GM18519 (cell line): ENCODE results near the gene SMAD7.

Source experiments
- ATAC-seq: cut with Tn5 transposase; IDR thresholded peaks from one replicate; pipeline ENCODE4 v1.9.1; 2021; ENCODE audit warnings: mild to moderate bottlenecking, moderate library complexity; ENCODE audit not compliant: unreplicated experiment, low FRiP score

SMAD7 gene

DNA sequence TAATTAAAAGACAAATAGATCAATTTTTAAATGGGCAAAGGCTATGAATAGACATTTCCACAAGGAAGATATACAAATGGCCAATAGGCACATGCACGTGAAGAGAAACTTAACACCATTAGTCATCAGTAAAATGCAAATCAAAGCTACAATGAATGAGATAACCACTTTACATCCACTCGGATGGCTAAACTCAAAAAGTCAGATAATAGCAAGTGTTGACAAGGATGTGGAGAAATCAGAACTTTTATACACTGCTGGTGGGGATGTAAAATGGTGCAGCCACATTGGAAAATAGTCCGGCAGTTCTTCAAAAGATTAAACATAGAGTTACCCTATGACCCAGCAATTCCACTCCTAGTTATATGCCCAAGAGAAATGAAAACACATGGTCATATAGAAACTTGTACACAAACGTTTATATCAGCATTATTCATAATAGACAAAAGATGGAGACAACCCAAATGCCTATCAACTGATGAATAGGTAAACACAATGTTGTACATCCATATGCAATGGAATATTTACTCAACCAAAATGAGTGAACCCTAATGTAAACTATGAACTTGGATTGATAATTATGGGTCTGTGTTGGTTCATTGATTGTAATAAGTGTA is 51.1 kb downstream of the SMAD7 start:
- no peak for ATAC-seq

DNA sequence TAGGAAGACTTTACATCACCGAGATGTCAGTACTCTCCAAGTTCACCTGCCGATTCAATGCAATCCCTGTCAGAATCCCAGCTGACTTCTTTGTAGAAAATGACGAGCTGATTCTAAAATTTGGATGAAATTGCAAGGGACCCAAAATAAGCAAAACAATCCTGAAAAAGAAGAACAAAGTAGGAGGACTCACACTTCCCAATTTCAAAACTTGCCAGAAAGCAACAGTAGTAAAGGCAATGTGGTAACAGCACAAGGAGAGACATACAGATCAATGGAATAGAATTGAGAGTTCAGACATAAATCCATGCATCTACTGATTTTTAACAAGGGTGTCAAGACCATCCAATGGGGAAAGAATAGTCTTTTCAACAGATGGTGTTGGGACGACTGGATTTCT is 52.2 kb downstream of the SMAD7 start:
- no peak for ATAC-seq

DNA sequence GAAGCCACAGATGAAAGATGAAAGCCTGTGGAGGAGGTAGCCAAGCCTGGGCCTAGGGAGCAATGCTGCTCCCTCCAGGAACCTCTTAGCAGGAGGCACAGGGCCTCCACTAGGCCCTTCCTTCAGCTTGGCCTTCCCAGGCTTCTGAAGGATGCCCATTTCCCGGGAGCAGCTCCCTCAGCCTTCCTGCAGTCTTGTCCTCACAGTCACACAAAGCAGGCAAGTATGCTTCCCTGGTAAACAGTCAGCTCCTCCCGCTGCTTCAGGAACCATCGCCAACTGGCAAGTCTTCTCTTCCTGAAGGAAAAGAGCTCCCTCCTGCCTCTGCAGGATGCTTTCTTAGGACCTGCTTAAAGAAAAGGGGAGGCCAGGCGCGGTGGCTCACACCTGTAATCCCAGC is 53.2 kb downstream of the SMAD7 start:
- no peak for ATAC-seq

DNA sequence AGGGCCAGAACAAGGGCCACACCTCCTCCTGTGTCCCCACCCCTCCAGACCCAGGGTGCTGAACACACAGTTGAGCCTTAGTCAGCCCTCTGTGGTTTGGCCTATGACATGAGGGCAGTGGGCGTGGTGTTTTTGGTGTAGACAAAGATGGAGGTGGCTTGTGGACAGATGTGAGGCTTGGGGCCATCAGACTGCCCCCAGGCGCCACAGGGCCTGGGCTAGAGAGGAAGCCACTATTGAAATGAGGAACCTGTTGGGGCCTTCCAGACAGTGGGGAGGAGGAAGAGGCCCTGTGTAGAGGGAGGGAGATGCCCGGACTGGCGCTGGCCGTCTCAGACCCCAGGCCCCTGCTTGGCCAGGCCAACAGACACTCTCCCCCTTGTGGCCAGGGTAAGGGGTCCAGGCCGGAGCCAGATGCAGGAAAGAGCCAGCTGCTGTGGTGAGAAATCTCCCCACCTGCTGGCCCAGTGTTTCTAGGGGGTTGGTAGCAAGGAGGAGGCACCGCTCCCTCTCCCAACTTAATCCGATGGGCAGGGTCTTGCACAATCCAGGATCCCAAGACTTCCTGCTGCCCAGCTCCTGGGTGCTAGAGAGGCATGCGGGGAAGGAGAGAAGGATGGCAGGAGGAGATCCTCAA is 53.8 kb downstream of the SMAD7 start:
- ATAC-seq, result no peak

DNA sequence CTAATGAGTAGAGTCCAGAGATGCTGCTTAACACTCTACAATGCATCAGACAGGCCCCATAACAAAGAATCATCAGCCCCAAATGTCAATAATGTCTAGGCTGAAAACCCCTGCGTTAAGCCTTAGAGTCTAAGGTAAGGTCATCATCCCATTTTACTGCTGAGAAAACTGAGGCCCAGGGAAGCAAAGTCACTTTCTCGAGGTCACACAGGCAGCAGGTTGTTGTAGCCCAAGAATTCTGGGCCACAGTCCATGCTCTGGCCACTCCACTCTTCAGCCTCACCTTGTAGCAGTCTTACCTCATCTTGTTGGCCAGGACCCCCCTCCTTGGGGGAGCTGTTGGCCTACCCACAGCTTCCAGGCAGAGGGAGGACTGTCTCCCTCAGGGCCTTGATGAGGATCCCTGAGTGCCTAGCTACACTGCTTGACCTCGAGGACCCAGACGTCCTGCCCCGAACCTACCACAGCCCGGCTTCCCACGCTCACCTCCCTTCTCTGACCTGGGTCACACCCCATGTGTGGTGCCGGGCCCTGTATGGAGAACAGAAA is 54.4 kb downstream of the SMAD7 start:
- ATAC-seq, result no peak

DNA sequence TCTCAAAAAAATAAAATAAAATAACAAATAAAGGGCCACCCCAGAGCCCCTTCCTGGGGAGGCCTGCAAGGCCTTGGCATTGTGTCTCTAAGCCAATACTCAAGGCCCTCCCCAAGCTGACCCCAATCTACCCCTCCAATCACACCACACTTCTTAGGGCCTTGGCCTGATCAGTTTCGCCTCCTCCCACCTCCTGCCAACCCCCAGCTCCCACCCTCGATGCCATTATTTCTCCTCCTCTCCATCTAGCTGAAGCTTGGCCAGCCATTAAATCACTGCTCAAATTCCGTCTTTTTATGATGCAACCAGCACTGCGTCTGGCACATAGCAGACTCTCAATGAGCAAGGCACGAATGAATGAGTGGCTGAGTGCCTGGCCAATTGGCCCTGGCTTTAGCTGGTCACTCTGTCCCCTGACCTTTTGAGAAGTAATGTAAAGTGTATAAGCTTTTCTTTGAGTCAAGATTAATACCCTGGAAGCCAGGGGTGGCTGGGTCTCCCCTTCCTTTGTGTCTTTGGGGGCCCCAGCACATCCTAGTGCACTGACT is 55.9 kb downstream of the SMAD7 start:
- ATAC-seq, result no peak

DNA sequence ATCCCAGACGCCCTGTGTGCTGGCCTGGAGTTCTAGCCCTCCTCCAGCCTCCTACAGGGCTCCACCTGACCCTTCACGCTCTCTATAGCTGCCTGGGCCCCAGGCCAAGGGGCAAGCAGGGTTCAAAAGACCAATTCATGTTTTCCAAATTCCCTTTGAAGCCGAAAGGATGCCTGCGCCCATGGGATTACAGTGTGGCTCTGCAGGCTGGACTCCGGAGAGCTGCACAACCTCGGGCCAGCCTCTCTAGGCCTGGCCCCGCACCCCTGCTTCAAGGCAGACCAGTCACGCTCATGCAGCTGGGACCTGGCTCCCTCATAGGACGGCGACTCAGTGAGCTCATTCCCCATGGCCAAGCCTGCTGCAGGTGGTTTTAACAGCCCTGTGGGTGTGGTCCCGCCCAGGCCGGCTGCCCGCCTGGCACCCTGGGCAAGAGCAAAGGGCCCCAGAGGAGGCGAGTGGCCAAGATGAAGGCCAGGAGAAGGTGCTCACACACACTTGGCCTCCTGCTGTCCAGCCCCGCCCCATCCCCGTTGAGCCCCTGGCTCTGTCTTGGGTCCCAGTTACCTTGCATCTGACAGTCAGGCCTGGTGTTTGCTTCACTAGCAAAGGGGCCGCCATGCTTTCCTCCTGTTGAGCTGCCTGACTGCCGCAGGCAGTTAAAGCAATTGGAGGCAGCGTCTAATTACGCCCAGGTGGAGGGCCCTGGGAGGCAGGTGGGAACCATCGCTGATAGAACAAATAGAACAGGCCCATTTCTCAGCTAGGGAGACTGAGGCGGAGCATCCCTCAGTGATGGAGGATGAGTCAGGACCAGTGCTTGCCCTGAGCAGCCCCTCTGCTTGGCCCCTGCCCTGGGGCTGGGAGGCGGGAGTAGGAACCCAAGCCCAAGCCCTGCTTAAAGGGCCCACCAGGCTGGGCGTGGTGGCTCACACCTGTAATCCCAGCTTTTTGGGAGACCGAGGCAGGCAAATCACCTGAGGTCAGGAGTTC is 56.9 kb downstream of the SMAD7 start:
- ATAC-seq, result no peak

DNA sequence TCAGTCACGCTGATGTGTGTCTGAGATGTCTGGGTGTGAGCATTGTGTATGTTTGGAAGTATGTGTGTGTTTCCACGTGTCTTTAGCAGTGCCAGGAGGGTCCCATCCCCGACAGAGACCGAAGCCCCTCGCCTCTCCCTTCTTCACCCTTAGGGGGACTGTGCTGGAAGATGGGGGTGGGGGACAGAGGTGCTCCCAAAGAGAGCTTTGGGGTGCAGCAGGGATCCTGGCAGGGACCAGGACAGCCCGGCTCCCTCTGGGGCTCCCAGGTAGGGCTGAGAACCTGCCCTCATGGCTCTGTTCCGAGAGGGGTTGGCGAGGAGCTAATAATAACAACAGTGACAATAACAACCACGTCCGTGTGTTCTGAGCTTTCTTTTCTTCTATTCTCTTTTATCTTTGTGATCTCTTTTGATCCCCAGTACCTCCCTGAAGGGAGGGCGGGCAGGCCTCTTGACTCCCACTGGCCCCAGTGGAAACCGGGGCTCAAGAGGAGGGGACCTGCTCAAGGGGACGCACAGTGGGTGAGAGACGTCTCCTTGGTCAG is 57.6 kb downstream of the SMAD7 start:
- no peak for ATAC-seq

DNA sequence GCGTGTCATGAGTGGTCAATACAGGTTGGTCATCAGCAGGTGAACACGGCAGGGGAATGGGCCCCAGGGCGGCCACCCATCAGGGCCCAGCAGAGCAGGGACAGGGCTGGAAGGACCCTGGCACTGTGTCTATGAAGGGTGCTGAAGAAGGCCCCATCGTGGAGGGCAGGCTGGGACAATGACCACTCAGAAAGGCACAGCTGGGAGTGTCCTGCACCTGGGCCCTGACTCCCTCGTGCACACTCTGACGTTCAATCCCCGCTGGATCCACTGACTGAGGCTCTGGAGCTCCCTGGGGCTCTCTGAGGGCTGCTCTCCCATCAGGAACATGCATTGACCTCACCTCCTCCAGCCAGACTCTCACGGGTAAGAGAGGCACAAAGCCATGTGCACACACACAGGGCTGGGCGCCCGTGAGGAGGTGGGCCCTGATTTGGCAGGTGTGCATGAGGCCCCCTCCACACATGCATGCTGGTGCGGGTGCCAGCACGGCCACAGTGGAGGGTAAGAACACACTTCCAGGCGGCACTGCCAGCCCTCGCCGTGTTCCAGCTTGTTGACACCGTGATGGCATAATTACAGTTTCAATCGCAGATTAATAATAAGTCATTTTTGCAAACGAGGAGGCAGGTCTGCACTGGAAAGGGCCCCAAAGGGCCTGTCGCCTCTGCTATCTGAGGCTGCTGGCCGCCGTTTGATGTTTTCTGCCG is 58.5 kb downstream of the SMAD7 start:
- no peak for ATAC-seq

DNA sequence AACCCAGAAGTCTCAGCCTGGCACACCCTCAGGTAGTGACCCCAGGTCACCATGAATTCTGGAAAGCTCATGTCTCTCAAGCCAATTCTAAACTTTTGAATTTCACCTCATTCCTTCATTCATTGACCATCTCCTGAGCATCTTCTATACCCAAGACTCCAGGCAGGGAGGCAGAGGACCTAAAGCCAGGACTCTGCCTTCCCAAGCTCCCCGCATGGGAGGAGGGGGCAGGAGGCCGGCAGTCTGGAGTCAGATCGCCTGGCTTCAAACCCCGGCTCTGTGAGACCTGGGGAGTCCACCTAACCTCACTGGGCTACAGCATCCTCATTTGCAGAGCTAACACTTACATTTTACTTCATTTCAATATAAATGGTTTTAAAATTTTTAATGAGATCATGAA is 59.0 kb downstream of the SMAD7 start:
- no peak for ATAC-seq

DNA sequence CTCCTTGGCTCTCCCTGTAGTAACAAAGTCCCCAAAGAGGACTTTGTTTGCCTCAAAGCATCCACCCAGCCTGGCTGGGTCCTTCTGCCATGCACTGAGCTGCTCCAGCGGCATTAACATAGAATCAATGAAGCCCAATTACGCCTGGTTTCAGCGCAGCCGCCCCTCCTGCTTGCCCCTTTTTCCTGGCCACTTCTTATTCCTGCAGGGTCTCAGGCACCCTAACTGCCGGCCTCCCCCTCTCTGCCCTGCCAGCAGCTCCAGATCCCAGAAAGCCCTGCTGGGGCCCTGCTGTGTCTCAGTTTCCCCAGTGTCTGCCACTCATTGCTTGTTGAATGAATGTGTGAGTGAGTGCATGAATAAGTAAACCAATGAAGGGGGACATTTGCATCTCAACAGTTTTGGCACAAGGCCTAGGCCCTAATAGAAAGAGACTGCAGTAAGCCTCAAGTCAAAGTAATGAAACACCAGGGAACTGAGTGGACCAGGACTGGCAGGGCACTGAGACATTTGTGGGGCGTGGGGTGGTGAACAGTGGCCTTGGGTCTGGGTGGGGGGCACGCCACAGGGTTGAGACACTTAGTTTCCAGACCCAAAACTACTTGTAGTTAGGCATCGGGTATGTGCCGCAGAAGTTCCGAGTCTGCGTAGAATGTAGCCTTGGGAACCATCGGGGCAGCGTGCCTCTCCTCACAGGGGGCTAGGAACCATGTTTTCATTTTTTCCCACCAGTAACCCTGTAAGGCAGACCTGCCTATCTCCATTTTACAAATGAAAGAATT is 60.6 kb downstream of the SMAD7 start:
- ATAC-seq, result no peak

DNA sequence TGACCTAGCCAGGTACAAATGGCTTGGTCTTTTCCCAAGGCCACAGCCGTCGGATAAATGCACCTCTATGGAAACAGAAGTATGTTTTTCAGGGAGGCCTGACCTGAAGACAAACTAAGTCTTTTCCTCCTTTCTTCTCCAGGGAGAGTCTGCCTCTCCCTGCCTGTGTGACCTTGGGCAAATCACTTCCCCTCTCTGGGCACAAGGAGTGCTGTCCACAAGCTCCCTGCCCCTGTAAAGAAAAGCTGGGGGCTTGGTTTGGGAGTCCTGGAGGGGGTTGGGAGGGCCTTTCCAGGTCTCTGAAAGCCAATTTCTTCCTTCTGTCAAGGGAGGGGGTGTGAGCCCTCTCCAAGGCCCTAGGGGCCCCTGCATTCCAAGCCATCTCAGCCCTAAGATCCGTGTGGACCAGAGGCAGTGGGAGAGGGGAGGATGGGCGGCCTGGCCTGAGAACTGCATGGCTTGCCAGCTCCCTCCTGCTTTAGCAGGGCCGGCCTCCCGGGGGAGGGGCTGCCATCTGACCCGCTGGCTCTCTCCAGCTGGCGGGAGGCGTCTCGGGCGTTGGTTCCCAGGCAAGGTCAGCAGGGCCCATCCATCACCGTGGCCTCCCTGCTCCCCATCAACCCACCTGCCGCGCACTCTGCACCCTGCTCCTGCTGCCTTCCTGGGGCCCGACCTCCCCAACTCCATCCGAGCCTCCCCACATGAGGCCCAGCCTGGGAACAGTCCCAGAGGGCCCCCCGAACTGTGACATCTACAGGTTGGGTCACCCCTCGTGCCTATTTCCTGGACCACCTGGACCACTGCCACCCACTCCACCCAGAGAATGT is 61.4 kb downstream of the SMAD7 start:
- no peak for ATAC-seq

DNA sequence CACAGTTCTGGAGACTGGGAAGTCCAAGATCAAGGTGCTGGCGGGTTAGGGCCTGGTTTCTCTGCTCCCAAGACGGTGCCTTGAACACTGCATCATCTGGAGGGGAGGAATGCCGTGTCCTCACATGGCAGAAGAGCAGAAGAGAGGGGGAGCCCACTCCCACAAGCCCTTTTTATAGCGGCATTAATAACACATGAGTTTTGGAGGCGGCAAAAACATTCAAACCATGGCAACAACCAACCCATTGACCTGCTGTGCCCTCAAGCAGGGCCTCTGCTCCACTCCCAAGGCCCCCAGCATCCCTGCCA is 62.0 kb downstream of the SMAD7 start:
- no peak for ATAC-seq

DNA sequence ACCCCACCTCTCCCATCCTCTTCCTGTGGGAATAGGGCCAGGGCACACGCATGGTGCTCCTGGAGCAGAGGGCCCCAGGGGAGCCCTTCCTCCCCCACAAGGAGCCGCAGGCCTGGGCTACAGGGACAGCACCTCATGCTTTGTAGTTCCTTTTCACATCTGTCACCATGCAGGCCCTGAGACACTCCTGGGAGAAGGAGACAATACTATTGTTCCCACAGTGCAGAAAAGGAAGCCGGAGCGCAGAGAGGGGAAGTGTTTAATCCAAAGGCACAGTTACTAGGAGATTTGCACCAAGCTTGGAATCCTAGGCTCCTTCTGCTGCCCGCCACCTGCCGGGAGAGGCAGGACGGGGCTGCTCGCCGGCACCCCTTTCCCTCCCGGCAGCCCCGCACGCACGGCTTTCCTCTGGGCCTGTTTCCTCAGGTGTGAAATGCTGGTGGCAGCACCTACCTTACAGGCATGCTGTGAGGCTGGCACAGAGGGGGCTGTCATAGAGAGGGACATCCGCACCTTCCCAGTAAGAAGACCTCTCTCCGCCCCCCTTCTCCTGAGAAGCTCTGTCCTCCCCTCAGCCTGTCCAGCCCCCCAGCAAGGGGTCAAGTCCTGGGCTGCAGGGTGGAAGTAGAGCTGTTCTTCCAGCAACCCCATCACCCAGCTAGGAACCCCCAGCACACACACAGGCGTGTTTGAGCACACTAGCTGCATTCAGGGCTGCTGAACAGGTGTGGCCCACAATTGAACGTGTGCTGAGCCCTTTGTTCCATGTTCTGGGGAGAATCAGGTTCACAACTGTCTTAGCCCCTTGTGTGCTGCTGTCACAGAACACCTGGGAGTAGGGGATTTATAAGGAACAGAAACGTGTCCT is 62.6 kb downstream of the SMAD7 start:
- ATAC-seq, result no peak

DNA sequence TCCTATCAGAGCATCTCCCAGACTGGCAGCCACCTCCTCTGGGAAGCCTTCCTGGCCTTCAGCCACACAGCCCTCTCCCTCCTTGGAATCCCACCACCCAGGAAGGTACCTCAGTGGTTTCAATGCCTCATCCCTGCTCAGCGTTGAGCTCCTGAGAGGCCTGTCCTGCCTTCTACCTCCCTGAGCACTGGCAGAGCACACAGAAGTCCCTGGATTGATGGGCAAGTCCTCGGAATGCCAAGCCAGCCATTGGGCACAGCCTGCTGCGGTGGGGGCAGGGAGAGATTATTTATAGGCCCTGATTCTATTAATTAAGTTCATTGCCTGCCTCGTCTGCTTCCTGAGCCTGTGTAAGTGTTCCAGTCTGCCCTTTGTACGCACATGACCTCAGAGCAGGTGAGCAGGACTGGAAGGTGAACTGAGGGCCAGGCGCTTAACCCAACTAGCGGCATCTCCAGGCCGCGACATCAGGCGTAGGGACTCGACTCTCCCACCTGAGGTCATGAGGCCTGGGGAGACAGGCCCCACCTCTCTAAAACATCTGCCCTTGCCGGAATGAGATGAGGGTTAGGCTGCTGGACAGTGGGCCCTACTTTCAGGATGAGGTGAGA is 63.4 kb downstream of the SMAD7 start:
- ATAC-seq, result no peak

DNA sequence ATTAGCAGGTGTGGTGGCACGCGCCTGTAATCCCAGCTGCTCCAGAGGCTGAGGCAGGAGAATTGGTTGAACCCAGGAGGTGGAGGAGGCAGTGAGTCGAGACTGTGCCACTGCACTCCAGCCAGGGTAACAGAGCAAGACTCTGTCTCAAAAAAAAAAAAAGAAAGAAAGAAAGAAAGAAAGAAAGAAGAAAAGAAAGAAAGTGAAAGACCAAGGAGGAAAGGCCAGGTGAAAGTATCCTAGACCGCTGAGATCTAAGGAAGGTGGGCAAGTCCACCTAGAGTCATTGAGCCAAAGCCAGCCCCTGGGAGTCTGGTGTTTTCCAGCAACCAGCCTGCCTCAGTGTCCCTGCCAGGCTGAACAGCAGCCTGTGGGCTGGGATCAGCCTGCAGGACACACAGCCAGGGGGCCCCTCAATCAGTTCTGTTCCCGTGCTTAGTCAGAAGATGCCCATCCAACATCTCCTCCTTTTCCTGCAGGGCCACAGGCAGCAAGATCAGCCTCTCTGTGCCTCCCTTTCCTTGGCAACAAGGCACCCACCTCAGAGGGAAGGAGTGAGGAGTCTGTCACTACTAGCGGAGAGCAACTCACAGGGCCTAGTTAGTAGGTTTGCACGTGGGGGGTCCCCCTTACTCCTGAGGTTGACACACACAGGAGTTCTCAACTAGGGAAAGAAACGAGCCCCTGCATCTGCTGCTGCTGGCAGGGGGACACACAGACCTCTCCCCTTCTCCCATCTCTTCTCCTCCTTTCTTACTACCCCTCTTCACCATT is 64.1 kb downstream of the SMAD7 start:
- no peak for ATAC-seq
